MM.1S (cell line): ENCODE results near the gene COL13A1.

Experiments used
- EZH2phosphoT487 ChIP-seq: fragments of 300-600 bp; sonication (generic); IDR thresholded peaks from 2 replicates; pipeline ENCODE4 v1.6.1; 2018; ENCODE audit warnings: antibody characterized with exemption, low read length
- TF ChIP-seq, protein P1 (sequence below): fragments of 300-600 bp; sonication (generic); IDR thresholded peaks from 2 replicates; pipeline ENCODE4 v1.5.1; 2016; ENCODE audit warnings: antibody characterized with exemption, low read length, mixed read lengths

DNA sequence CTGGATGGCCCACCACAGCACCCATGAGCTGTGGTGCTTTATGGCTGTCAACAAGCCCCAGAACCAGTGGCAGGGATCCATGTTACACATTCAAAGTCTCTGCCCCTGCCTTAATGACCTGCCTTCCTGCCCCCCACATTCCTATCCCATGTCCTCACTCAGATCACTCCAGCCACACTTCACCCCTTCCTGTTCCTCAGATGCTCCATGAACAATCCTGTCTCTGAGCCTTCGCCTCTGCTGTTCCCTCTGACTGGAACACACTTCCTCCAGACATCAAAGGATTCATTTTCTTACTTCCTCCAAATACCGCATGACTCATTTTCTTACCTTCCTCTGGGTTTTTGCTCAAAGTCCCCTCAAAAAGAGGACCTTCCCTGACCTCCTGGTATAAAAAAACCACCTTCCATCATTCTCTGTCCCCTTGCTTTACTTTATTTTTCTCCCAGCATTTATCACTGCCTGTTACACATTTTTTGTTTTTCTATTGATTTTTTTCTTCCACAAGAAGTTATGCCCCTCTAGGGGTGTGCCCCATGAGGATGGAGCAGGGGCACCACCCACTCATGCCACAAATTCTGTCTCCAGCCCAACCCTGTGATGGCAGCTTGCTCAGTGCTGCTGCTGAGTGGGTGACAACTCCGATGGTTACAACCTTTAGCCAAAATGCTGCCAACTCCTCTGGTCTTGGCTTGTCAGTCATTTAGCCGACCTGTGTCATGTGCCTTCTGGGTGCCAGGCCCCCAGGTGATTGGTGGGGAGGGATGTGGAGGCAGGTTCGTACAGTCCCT lies 18.2 kb downstream of the COL13A1 start:
- no peak for TF ChIP-seq EZH2phosphoT487
- TF ChIP-seq, protein P1, sequence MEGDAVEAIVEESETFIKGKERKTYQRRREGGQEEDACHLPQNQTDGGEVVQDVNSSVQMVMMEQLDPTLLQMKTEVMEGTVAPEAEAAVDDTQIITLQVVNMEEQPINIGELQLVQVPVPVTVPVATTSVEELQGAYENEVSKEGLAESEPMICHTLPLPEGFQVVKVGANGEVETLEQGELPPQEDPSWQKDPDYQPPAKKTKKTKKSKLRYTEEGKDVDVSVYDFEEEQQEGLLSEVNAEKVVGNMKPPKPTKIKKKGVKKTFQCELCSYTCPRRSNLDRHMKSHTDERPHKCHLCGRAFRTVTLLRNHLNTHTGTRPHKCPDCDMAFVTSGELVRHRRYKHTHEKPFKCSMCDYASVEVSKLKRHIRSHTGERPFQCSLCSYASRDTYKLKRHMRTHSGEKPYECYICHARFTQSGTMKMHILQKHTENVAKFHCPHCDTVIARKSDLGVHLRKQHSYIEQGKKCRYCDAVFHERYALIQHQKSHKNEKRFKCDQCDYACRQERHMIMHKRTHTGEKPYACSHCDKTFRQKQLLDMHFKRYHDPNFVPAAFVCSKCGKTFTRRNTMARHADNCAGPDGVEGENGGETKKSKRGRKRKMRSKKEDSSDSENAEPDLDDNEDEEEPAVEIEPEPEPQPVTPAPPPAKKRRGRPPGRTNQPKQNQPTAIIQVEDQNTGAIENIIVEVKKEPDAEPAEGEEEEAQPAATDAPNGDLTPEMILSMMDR = no peak
